Measurements from ENCODE around the gene USP46.

Gene USP46

DNA sequence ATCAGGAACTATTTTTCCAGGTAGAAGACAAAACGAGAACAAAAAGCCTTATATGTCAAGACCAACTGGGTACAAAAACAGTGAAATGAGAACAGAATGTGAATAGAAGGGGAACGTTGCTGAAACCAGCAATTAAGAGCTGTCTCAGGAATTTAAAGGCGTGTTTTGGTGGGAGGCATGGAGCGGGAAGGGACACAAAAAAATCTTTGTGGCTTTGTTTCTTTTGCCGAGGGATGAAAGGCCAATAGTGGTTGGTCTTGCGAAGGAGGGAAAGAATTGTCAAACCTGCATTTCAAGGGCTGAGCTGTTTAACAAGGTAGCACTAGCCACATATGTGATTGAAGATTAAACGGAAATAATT, 103.8 kb downstream of the USP46 start:
- Histone ChIP-seq H3K36me3 (ENCODE audit: control insufficient read depth, insufficient read depth, low read length) (no peaks in the 10 kb centered on the region), H3K4me1 (ENCODE audit: control insufficient read depth, insufficient read depth, low read length) (no peaks in the 10 kb centered on the region), H3K4me3 (ENCODE audit: low read length) (no peak overlapping the region), H3K9ac (ENCODE audit: low read length) (no peak overlapping the region), H3K27me3 (ENCODE audit: control insufficient read depth, insufficient read depth, low read length) (peaks cover 3% of the 10 kb centered on the region), H3K9me3 (ENCODE audit: control insufficient read depth, low read length) (no peaks in the 10 kb centered on the region)

GRCh38 chr4:52554612-52555355, 104.3 kb downstream of the USP46 start:
- no peaks in the 10 kb centered on the region for H3K9me3 ChIP-seq (ENCODE audit: control insufficient read depth, low read length)
- H3K36me3 ChIP-seq (ENCODE audit: control insufficient read depth, insufficient read depth, low read length) = no peaks in the 10 kb centered on the region
- H3K4me1 ChIP-seq (ENCODE audit: control insufficient read depth, insufficient read depth, low read length) = no peaks in the 10 kb centered on the region
- H3K27me3 ChIP-seq (ENCODE audit: control insufficient read depth, insufficient read depth, low read length) = peaks cover 3% of the 10 kb centered on the region
- H3K4me3 ChIP-seq (ENCODE audit: low read length) = no peak overlapping the region
- no peak overlapping the region for H3K9ac ChIP-seq (ENCODE audit: low read length)

GRCh38 chr4:52552778-52553177, 106.3 kb downstream of the USP46 start:
- H3K4me3 ChIP-seq (ENCODE audit: low read length) = no peak overlapping the region

GRCh38 chr4:52551487-52551886, 107.6 kb downstream of the USP46 start:
- no peak overlapping the region for H3K4me3 ChIP-seq (ENCODE audit: low read length)
- H3K9me3 ChIP-seq (ENCODE audit: control insufficient read depth, low read length) = no peaks in the 10 kb centered on the region
- no peaks in the 10 kb centered on the region for H3K27me3 ChIP-seq (ENCODE audit: control insufficient read depth, insufficient read depth, low read length)
- H3K9ac ChIP-seq (ENCODE audit: low read length) = no peak overlapping the region
- no peaks in the 10 kb centered on the region for H3K4me1 ChIP-seq (ENCODE audit: control insufficient read depth, insufficient read depth, low read length)
- no peaks in the 10 kb centered on the region for H3K36me3 ChIP-seq (ENCODE audit: control insufficient read depth, insufficient read depth, low read length)

More at GRCh38 chr4:52552778-52553177, 106.3 kb downstream of the USP46 start:
- H3K27me3 ChIP-seq (ENCODE audit: control insufficient read depth, insufficient read depth, low read length) = peaks cover 3% of the 10 kb centered on the region
- no peaks in the 10 kb centered on the region for H3K4me1 ChIP-seq (ENCODE audit: control insufficient read depth, insufficient read depth, low read length)
- no peaks in the 10 kb centered on the region for H3K36me3 ChIP-seq (ENCODE audit: control insufficient read depth, insufficient read depth, low read length)
- H3K9ac ChIP-seq (ENCODE audit: low read length) = no peak overlapping the region
- H3K9me3 ChIP-seq (ENCODE audit: control insufficient read depth, low read length) = no peaks in the 10 kb centered on the region

DNA sequence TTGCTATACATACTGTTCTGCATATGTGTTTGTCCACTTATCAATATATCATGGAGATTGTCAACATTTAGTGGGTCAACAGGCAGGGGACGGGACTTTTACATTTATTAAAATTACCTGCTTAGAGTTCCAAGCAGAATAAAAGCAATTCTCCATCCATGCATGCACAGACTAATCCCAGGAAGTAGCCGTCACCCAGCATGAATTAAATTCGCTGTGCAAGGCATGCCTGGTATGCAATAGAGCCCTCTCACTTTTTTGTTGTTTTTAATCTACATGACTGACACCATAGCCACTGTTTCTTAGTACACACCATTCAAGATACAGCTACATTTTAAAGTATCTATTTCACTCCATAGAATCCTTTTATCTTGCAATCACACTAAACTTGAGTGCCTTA, 108.9 kb downstream of the USP46 start:
- Histone ChIP-seq H3K4me1 (ENCODE audit: control insufficient read depth, insufficient read depth, low read length) (no peaks in the 10 kb centered on the region), H3K9me3 (ENCODE audit: control insufficient read depth, low read length) (no peaks in the 10 kb centered on the region), H3K27me3 (ENCODE audit: control insufficient read depth, insufficient read depth, low read length) (no peaks in the 10 kb centered on the region), H3K9ac (ENCODE audit: low read length) (no peak overlapping the region), H3K36me3 (ENCODE audit: control insufficient read depth, insufficient read depth, low read length) (no peaks in the 10 kb centered on the region), H3K4me3 (ENCODE audit: low read length) (no peak overlapping the region)

GRCh38 chr4:52548818-52549570, 110.1 kb downstream of the USP46 start:
- Histone ChIP-seq H3K4me1 (ENCODE audit: control insufficient read depth, insufficient read depth, low read length) (no peaks in the 10 kb centered on the region), H3K4me3 (ENCODE audit: low read length) (no peak overlapping the region), H3K9ac (ENCODE audit: low read length) (no peak overlapping the region), H3K36me3 (ENCODE audit: control insufficient read depth, insufficient read depth, low read length) (no peaks in the 10 kb centered on the region), H3K9me3 (ENCODE audit: control insufficient read depth, low read length) (no peaks in the 10 kb centered on the region), H3K27me3 (ENCODE audit: control insufficient read depth, insufficient read depth, low read length) (no peaks in the 10 kb centered on the region)

GRCh38 chr4:52546449-52546848, 112.7 kb downstream of the USP46 start:
- Histone ChIP-seq H3K27me3 (ENCODE audit: control insufficient read depth, insufficient read depth, low read length) (no peaks in the 10 kb centered on the region), H3K9me3 (ENCODE audit: control insufficient read depth, low read length) (no peaks in the 10 kb centered on the region), H3K4me3 (ENCODE audit: low read length) (no peak overlapping the region), H3K36me3 (ENCODE audit: control insufficient read depth, insufficient read depth, low read length) (no peaks in the 10 kb centered on the region), H3K9ac (ENCODE audit: low read length) (no peak overlapping the region), H3K4me1 (ENCODE audit: control insufficient read depth, insufficient read depth, low read length) (no peaks in the 10 kb centered on the region)

GRCh38 chr4:52545099-52546069, 113.7 kb downstream of the USP46 start:
- no peaks in the 10 kb centered on the region for H3K27me3 ChIP-seq (ENCODE audit: control insufficient read depth, insufficient read depth, low read length)
- no peak overlapping the region for H3K4me3 ChIP-seq (ENCODE audit: low read length)
- H3K9ac ChIP-seq (ENCODE audit: low read length) = no peak overlapping the region
- no peaks in the 10 kb centered on the region for H3K4me1 ChIP-seq (ENCODE audit: control insufficient read depth, insufficient read depth, low read length)
- no peaks in the 10 kb centered on the region for H3K36me3 ChIP-seq (ENCODE audit: control insufficient read depth, insufficient read depth, low read length)
- H3K9me3 ChIP-seq (ENCODE audit: control insufficient read depth, low read length) = no peaks in the 10 kb centered on the region

Measured in mucosa of stomach (tissue), 1 donor.